GM12878 (cell line): ENCODE results near the gene ACTRT3. TPM values are rescaled to one million over a fixed set of nuclear protein-coding genes. Genes with fewer than 3 reads are reported as not detected.

Experiments used
- BACH1 ChIP-seq: fragments of 450-650 bp; IDR thresholded peaks from 2 replicates; pipeline ENCODE4 v1.6.1; 2017; ENCODE audit warnings: mild to moderate bottlenecking, borderline replicate concordance
- CBFB ChIP-seq: IDR thresholded peaks from 2 replicates; pipeline ENCODE4 v1.6.1; 2016; ENCODE audit warnings: antibody characterized with exemption, low read depth
- CBX3 ChIP-seq: fragments of 200-600 bp; sonication (generic); IDR thresholded peaks from 2 replicates; pipeline ENCODE4 v1.6.1; 2016; ENCODE audit warnings: low read depth, borderline replicate concordance
- CUX1 ChIP-seq: IDR thresholded peaks from 2 replicates; pipeline ENCODE4 v1.6.1; 2012; ENCODE audit warnings: improper control_type of control experiment, low read depth, low read length; ENCODE audit not compliant: insufficient replicate concordance
- E2F8 ChIP-seq: fragments of 450-650 bp; IDR thresholded peaks from 2 replicates; pipeline ENCODE4 v1.6.1; 2018; ENCODE audit warnings: mild to moderate bottlenecking, low read depth, moderate library complexity; ENCODE audit not compliant: partially characterized antibody
- ETV6 ChIP-seq, 2 experiments: fragments of 450-650 bp in 1 of 2; IDR thresholded peaks in 1 of 2; conservative IDR thresholded peaks in 1 of 2; 2 replicates each; pipeline ENCODE4 v1.6.1; 2014; ENCODE audit warnings: antibody characterized with exemption in 1 of 2, borderline replicate concordance in 1 of 2, low read depth in 1 of 2, mild to moderate bottlenecking in 1 of 2, moderate library complexity in 1 of 2
- GABPA ChIP-seq: IDR thresholded peaks from 2 replicates; pipeline ENCODE4 v1.6.1; 2014; ENCODE audit warnings: antibody characterized with exemption, low read depth, mild to moderate bottlenecking, inconsistent platforms
- HDAC6 ChIP-seq: fragments of 200-600 bp; sonication (generic); IDR thresholded peaks from one replicate; pipeline ENCODE4 v1.8.0; 2017; ENCODE audit warnings: antibody characterized with exemption; ENCODE audit not compliant: unreplicated experiment
- KLF5 ChIP-seq: fragments of 450-650 bp; IDR thresholded peaks from 2 replicates; pipeline ENCODE4 v1.6.1; 2014; ENCODE audit warnings: mild to moderate bottlenecking; ENCODE audit not compliant: partially characterized antibody
- NFYB ChIP-seq: IDR thresholded peaks from 2 replicates; pipeline ENCODE4 v1.6.1; 2011; ENCODE audit warnings: low read depth, mild to moderate bottlenecking, low read length, improper control_type of control experiment, moderate library complexity; ENCODE audit not compliant: insufficient read depth
- RAD51 ChIP-seq: fragments of 450-650 bp; IDR thresholded peaks from 2 replicates; pipeline ENCODE4 v1.6.1; 2016; ENCODE audit warnings: moderate library complexity, mild to moderate bottlenecking, inconsistent platforms
- TAF1 ChIP-seq: IDR thresholded peaks from 2 replicates; pipeline ENCODE4 v1.6.1; 2011; ENCODE audit warnings: mild to moderate bottlenecking, low read depth, low read length, borderline replicate concordance
- WRNIP1 ChIP-seq: IDR thresholded peaks from 2 replicates; pipeline ENCODE4 v1.6.1; 2011; ENCODE audit warnings: low read depth, low read length, improper control_type of control experiment, borderline replicate concordance
- ZNF217 ChIP-seq: fragments of 450-650 bp; IDR thresholded peaks from 2 replicates; pipeline ENCODE4 v1.6.1; 2017; ENCODE audit warnings: antibody characterized with exemption, mild to moderate bottlenecking
- polyA plus RNA-seq, 11 experiments: library from polyadenylated mRNA; depleted of rRNA in 4 of 11; unstranded in 6 of 11; stranded (reverse) in 5 of 11; fragments of >200 nt; fragmentation: Nextera tagmentation in 4 of 11; fragmentation: Illumina TruSeq in 1 of 11; extraction: Ambion mirVana in 4 of 11; extraction: Trizol in 1 of 11; gene quantifications; 1 replicate in 1 of 11; 2 replicates in 10 of 11; pipeline versions ENCODE4 v1.2.1 to v1.2.3, GENCODE V29; 2011 to 2016; ENCODE audit warnings: inconsistent platforms in 2 of 11, missing spikeins in 2 of 11, low read depth in 1 of 11
- total RNA-seq, 4 experiments: library from RNA; depleted of rRNA in 3 of 4; stranded (reverse); fragments of >200 nt in 3 of 4; fragmentation: Illumina TruSeq in 1 of 4; extraction: Trizol in 1 of 4; gene quantifications; 2 replicates each; pipeline versions ENCODE4 v1.2.1 to v1.2.3, GENCODE V29; 2013 to 2021
- TF ChIP-seq, protein P1 (sequence below): fragments of 450-650 bp; conservative IDR thresholded peaks from 2 replicates; pipeline ENCODE4 v1.6.1; 2017; ENCODE audit warnings: mild to moderate bottlenecking, moderate library complexity
- TF ChIP-seq, protein P2 (sequence below): IDR thresholded peaks from 2 replicates; pipeline ENCODE4 v1.6.1; 2012; ENCODE audit warnings: low read depth, low read length, improper control_type of control experiment

Gene ACTRT3
- total and polyA plus RNA-seq, 10 of the 15 experiments (the other 5 are each of a cell fraction or from before 2014, with no cell fraction given) = 0.02 to 0.58 (median 0.11) TPM; not detected in 1

DNA sequence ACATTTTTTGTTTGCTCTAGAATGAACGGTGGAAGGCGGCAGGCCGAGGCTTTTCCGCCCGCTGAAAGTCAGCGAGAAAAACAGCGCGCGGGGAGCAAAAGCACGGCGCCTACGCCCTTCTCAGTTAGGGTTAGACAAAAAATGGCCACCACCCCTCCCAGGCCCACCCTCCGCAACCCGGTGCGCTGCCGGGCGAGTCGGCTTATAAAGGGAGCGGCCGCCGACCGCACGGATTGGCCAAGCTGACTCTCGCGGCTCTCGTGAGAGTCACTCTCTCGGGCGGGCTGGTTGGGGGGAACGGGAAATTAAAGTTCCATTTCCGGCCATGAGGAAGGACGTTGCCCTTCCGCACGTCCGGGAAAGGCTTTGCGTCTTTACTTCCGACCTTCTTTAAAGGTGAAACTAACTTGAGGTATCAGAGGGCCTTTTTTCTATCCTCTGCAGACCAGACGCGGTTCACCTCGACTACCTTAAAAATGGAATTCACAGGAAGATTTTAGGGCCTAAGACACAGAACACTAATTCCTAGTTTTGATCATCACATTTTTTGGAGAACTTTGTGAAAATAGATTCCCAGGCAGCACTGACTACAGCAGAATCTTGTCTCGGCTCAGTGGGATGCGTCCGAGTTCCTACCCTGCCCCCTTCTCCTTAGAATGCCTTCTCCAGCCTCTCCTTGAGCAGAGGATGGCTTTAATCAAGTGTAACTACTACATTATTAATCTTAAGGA, 4.3 kb downstream of the ACTRT3 start, which contains the start of gene TERC (continued):
- TF ChIP-seq E2F8 (no peak), ETV6 (conservative IDR thresholded peaks at IDR 0.05 in 1 of 2, IDR thresholded peaks at IDR 0.05 in 1 of 2; ENCODE audit: borderline replicate concordance in 1 of 2, low read depth in 1 of 2) (peak in 1 of 2 experiments; percentile 98; a peak in 2 of 4 replicates), WRNIP1 (no peak), ZNF217 (no peak), CBX3 (no peak), GABPA (peak; percentile 85), RAD51 (no peak), CBFB (peak; percentile 89; the same call in 1 of the 2 replicates), KLF5 (no peak), TAF1 (0 out of 2 replicates have a peak, but pooled peaks have one; percentile 46), HDAC6 (no peak), BACH1 (peak; percentile 39; the same call in 1 of the 2 replicates), CUX1 (no peak), NFYB (peak; percentile 81)
- TF ChIP-seq, protein P1, sequence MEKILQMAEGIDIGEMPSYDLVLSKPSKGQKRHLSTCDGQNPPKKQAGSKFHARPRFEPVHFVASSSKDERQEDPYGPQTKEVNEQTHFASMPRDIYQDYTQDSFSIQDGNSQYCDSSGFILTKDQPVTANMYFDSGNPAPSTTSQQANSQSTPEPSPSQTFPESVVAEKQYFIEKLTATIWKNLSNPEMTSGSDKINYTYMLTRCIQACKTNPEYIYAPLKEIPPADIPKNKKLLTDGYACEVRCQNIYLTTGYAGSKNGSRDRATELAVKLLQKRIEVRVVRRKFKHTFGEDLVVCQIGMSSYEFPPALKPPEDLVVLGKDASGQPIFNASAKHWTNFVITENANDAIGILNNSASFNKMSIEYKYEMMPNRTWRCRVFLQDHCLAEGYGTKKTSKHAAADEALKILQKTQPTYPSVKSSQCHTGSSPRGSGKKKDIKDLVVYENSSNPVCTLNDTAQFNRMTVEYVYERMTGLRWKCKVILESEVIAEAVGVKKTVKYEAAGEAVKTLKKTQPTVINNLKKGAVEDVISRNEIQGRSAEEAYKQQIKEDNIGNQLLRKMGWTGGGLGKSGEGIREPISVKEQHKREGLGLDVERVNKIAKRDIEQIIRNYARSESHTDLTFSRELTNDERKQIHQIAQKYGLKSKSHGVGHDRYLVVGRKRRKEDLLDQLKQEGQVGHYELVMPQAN = no peak
- TF ChIP-seq, protein P2, sequence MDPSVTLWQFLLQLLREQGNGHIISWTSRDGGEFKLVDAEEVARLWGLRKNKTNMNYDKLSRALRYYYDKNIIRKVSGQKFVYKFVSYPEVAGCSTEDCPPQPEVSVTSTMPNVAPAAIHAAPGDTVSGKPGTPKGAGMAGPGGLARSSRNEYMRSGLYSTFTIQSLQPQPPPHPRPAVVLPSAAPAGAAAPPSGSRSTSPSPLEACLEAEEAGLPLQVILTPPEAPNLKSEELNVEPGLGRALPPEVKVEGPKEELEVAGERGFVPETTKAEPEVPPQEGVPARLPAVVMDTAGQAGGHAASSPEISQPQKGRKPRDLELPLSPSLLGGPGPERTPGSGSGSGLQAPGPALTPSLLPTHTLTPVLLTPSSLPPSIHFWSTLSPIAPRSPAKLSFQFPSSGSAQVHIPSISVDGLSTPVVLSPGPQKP = peak; percentile 52; the same call in 1 of the 2 replicates
